HG03432 (cell line): ENCODE measurements around the gene KCND3.

Experiments
- ATAC-seq: cut with Tn5 transposase; IDR thresholded peaks from one replicate; pipeline ENCODE4 v1.9.1; 2021; ENCODE audit warnings: mild to moderate bottlenecking, moderate library complexity; ENCODE audit not compliant: unreplicated experiment

KCND3 gene

GRCh38 chr1:111921948-111922347 lies 67.5 kb downstream of the KCND3 start:
- ATAC-seq = no peak

GRCh38 chr1:111920221-111921024 lies 69.0 kb downstream of the KCND3 start:
- ATAC-seq = no peak

GRCh38 chr1:111911776-111912515 lies 77.5 kb downstream of the KCND3 start:
- no peak for ATAC-seq

- no peak for ATAC-seq
These were observed 78.4 kb downstream of the KCND3 start for GRCh38 chr1:111911061-111911460.

GRCh38 chr1:111909030-111909429 lies 80.4 kb downstream of the KCND3 start:
- no peak for ATAC-seq

GRCh38 chr1:111908011-111908621 lies 81.4 kb downstream of the KCND3 start:
- no peak for ATAC-seq

- no peak for ATAC-seq
These were observed 82.1 kb downstream of the KCND3 start for GRCh38 chr1:111907321-111907720.

GRCh38 chr1:111906816-111907215 lies 82.7 kb downstream of the KCND3 start:
- ATAC-seq = no peak

GRCh38 chr1:111906111-111906510 lies 83.4 kb downstream of the KCND3 start:
- ATAC-seq = no peak

- ATAC-seq = no peak
These were observed 84.8 kb downstream of the KCND3 start for GRCh38 chr1:111904478-111905218.

GRCh38 chr1:111903871-111904449 lies 85.5 kb downstream of the KCND3 start:
- ATAC-seq = no peak

GRCh38 chr1:111903148-111903870 lies 86.2 kb downstream of the KCND3 start:
- no peak for ATAC-seq

GRCh38 chr1:111895469-111895868 lies 94.0 kb downstream of the KCND3 start:
- ATAC-seq = no peak

- no peak for ATAC-seq
These were observed 94.5 kb downstream of the KCND3 start for GRCh38 chr1:111895017-111895416.

- no peak for ATAC-seq
These were observed 95.0 kb downstream of the KCND3 start for GRCh38 chr1:111894497-111894896.

- ATAC-seq = no peak
These were observed 97.9 kb downstream of the KCND3 start for GRCh38 chr1:111891566-111891965.

GRCh38 chr1:111888740-111889376 lies 100.6 kb downstream of the KCND3 start:
- no peak for ATAC-seq

GRCh38 chr1:111887875-111888274 lies 101.6 kb downstream of the KCND3 start:
- ATAC-seq = no peak

- ATAC-seq = no peak
These were observed 102.1 kb downstream of the KCND3 start for GRCh38 chr1:111887385-111887784.

- no peak for ATAC-seq
These were observed 102.7 kb downstream of the KCND3 start for GRCh38 chr1:111886741-111887140.
